GM19025 (cell line): ENCODE measurements around the gene RWDD4.

ENCODE experiments used
- ATAC-seq: cut with Tn5 transposase; IDR thresholded peaks from one replicate; pipeline ENCODE4 v1.9.1; 2021; ENCODE audit warnings: mild to moderate bottlenecking, low read depth, moderate library complexity; ENCODE audit not compliant: unreplicated experiment

The RWDD4 gene

GRCh38 chr4:183659029-183659871 is at the start of gene RWDD4, which contains the start of gene TRAPPC11:
Gene RWDD4, minus strand, starts transcription at chr4:183659185. Its CDS starts 233 bp downstream, at chr4:183658952.
Gene TRAPPC11, plus strand, starts transcription at chr4:183659293. Its CDS starts 4,575 bp downstream, at chr4:183663868.
- peak; percentile 99 for ATAC-seq

GRCh38 chr4:183702492-183702891 is 43.5 kb upstream of the RWDD4 start:
- ATAC-seq, result no peak

- no peak for ATAC-seq
These were observed 41.4 kb upstream of the RWDD4 start for GRCh38 chr4:183700407-183700806.

- ATAC-seq, result no peak
These were observed 39.9 kb upstream of the RWDD4 start for GRCh38 chr4:183698909-183699308.

GRCh38 chr4:183691897-183692296 is 32.9 kb upstream of the RWDD4 start:
- no peak for ATAC-seq

GRCh38 chr4:183691006-183691405 is 32.0 kb upstream of the RWDD4 start:
- ATAC-seq, result no peak

- no peak for ATAC-seq
These were observed 29.2 kb upstream of the RWDD4 start for GRCh38 chr4:183688216-183688615.

- ATAC-seq, result no peak
These were observed 27.5 kb upstream of the RWDD4 start for GRCh38 chr4:183686461-183686860.

- no peak for ATAC-seq
These were observed 22.1 kb upstream of the RWDD4 start for GRCh38 chr4:183681119-183681518.

GRCh38 chr4:183675625-183676024 is 16.6 kb upstream of the RWDD4 start:
- no peak for ATAC-seq

GRCh38 chr4:183674153-183674552 is 15.2 kb upstream of the RWDD4 start:
- no peak for ATAC-seq

GRCh38 chr4:183670960-183671555 is 12.1 kb upstream of the RWDD4 start:
- no peak for ATAC-seq

GRCh38 chr4:183670251-183670650 is 11.3 kb upstream of the RWDD4 start:
- no peak for ATAC-seq

GRCh38 chr4:183666088-183666487 is 7.1 kb upstream of the RWDD4 start:
- no peak for ATAC-seq

GRCh38 chr4:183659872-183660242 is 872 bp upstream of the RWDD4 start:
- no peak for ATAC-seq

GRCh38 chr4:183658362-183659028 is 490 bp downstream of the RWDD4 start:
- ATAC-seq, result no peak

- no peak for ATAC-seq
These were observed 1.4 kb downstream of the RWDD4 start for GRCh38 chr4:183657564-183657963.

- no peak for ATAC-seq
These were observed 13.7 kb downstream of the RWDD4 start for GRCh38 chr4:183645326-183645725.

- ATAC-seq, result no peak
These were observed 19.7 kb downstream of the RWDD4 start for GRCh38 chr4:183639291-183639690.

- ATAC-seq, result no peak
These were observed 20.5 kb downstream of the RWDD4 start for GRCh38 chr4:183638436-183638835.

- no peak for ATAC-seq
These were observed 21.5 kb downstream of the RWDD4 start for GRCh38 chr4:183637461-183637860.
